ENCODE data around the gene PLXNA2.

The PLXNA2 gene

GRCh38 chr1:208054911-208055379 lies 189.2 kb downstream of the PLXNA2 start:
- DNase-seq, result no peak

DNA sequence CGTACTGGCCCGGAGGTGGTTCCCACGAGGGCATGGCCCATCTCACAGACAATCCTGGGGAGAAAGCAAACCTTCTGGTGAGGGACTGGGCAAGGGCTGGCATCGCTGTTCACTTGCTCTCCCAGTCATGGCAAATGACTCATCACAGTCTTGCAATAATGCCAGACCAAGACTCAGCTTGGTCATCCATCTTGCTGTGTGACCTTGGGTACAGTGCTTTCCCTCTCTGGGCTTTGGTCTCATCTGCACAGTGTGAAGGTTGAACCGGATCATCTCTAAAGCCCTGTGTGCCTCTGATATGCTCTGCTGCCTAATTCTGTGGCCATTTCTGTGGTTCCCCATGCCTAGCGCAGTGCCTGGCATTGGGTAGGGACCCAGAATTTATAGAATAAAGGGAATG lies 189.7 kb downstream of the PLXNA2 start:
- no peak for DNase-seq

DNA sequence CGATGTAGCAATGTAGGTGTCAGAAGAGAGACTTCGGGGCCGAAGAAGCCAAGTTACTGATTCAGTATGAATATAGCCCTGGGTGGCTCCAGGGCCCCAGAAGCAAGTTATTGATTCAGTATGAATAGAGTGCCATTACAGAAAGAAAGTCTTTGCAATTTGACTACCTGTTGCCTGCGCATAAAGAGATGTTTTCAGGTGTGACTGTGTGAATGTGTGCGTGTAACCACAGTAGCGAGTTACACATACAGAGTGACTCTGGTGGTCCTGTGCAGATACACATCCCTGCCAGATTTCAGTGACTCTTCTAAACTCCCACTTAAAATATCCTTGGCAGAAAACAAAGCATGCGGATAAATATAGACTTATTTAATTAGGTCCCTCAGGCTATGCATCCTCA lies 190.5 kb downstream of the PLXNA2 start:
- no peak for DNase-seq

DNA sequence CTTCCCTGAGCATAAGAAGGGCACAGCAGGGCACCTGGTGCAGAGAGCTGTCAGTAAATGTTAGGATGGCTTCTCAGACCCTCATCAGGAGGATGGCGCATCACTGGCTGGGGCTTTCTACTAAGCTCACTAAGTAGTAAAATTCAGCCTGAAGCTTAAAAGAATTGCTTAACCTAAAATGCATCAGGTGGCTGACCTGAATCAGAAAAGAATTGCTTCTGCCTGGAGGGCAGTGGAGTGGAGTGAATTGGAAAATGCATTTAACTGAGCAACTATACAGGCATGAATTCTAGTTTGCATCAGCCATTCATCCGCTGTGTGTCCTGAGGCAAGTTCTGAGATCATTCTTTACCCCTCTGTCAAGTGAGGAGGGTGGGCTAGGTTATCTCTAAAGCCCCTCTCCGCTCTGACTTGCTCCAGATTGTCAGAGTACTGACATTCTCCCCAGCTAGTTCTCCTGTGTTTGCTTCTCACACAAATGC lies 191.2 kb downstream of the PLXNA2 start:
- no peak for DNase-seq

GRCh38 chr1:208052135-208052534 lies 192.0 kb downstream of the PLXNA2 start:
- DNase-seq, result no peak

GRCh38 chr1:208051651-208052050 lies 192.5 kb downstream of the PLXNA2 start:
- DNase-seq, result no peak

GRCh38 chr1:208048904-208049303 lies 195.3 kb downstream of the PLXNA2 start:
- no peak for DNase-seq

GRCh38 chr1:208047975-208048374 lies 196.2 kb downstream of the PLXNA2 start:
- no peak for DNase-seq

DNA sequence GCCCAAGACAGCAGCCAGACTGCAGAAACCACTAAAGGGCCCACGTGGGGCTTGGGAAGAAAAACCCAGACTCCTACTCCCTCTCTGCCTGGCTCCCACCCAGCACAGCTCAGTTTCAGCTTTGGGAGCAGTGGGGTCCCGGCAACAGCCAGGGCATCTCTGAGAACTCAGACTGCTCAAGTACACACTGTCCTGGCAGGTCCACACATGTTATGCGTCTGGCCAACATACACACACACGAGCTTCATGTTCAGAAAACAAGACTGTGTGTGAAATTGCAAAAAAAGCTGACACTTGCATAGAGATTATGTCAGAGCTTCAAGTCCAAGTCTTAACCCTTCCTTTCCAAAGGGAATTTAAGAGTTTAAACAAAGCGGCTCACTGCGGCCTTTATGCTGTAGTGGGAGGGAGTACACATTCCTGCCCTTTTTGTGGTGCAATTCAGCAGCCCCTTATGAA lies 196.7 kb downstream of the PLXNA2 start:
- DNase-seq, result no peak

- no peak for DNase-seq
Measured at GRCh38 chr1:208045463-208046260, 198.5 kb downstream of the PLXNA2 start.

GRCh38 chr1:208044589-208045462 lies 199.4 kb downstream of the PLXNA2 start:
- no peak for DNase-seq

- DNase-seq, result no peak
Measured at GRCh38 chr1:208043691-208044181, 200.4 kb downstream of the PLXNA2 start.

DNA sequence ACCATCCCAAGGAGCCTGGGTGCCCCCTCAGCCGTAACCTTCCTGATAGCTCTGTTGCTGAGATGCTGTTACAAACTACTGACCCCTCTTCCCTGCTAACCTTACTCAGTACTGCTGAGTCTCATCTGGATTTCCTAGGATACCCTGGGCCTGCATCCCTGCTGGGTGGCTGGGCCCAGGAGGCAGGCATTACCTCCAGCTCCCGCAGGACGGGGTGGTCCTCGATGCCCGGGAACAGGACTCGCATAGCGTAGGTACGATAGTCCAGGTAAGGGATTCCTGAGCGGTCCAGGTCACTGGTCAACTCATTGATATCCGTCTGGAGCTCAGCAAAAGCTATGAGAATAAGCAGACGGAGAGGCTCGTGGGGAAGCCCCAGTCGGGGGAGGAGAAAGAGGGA lies 201.3 kb downstream of the PLXNA2 start:
- no peak for DNase-seq

DNA sequence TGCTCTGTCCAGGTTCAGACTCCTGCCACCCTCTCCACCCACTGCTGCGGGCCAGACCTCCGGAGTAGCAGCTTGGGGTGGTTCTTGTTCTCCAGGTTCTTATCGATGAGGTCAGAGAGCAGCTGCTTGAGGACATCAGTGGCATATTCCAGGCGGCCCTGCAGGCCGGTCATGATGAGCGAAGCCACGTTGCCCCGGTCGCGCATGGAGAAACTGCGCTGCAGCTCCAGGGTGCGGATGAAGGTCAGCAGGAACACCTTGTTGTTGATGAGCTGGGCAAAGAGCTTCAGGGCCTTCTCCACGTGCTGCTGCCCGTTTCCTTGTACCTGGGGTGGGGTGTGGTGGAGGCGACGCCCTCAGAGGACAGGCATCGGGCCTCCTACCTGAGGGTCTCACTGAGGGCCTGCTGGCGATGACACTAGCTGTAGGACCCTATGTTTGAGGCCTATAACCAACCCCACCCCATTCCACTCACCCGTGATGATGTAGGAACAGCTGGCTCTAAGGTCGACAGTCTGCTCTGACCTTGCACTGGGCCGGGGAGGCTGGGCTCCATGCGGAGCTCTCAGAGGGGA lies 202.1 kb downstream of the PLXNA2 start:
- DNase-seq, result no peak

DNA sequence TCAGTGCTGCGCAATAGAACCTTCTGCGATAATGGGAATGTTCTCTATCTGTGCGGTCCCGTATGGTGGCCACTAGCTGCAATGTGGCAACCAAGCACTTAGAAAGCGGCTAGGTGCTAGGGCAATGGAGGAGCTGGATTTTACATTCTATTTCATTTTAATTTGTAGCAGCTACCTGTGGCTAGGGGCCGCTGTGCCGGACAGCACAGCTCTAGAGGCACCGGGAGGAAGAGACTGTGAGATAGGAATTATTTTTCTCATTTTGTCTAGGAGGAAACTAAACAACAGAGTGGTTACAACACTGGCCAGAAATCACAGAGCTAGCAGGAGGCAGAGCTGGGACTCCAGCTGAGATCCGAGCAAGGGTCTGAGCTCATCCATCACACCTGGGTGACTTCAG lies 202.7 kb downstream of the PLXNA2 start:
- DNase-seq, result no peak

- no peak for DNase-seq
Measured at GRCh38 chr1:208040821-208041297, 203.3 kb downstream of the PLXNA2 start.

GRCh38 chr1:208039536-208040332 lies 204.4 kb downstream of the PLXNA2 start:
- DNase-seq, result no peak

- DNase-seq, result no peak
Measured at GRCh38 chr1:208038303-208038702, 205.9 kb downstream of the PLXNA2 start.

DNA sequence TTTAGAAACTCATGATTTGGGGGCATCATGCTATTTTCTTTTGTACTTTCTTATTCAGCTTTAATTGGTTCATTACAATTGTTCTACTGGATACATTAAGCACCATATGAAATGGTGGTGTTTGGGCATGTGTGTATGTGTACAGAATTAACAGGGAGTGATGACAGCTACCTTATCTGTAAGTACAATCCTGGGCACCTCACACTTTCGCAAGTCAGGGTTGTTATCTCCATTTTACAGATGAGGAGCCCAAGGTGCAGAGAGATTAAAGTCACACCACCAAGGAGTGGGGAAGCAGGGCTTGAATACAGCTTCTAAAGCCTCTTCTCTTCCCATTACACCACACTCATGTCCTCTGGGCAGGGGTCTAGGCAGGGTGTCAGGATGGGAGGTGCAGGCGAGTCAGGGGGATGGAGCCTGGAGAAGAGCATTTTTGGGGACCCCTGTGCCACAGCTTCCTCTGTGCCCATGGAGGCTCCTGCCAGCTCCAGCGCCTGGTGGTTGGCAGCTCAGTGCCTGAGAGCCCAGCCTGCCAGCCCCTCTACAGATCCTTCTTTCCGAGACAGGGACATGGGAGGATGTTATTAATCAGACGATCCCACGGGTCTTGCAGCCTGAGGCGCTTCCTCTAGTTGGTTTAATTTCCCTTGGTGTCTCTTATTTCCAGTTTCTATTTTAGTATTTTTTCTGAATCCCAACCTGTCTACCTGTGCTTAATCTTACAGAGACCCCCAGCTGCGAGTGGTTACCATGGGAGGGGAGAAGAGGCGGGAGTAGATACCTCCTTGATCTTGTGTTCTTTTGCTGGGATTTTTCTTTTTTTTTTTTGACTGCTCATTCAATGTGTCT lies 207.0 kb downstream of the PLXNA2 start:
- DNase-seq, result no peak

- no peak for DNase-seq
Measured at GRCh38 chr1:208036106-208036808, 207.9 kb downstream of the PLXNA2 start.

Data from SIG-M5 (cell line).